A673 (cell line): ENCODE measurements around the gene VAV3.
"Not testable (repeated sequence)": the region's sequence is repeated elsewhere in the genome, so short reads cannot be mapped to it uniquely, and the experiment has no call there.

Experiments used
- CTCF ChIP-seq: fragments of 300-800, 200-600 bp; sonication (generic); conservative IDR thresholded peaks from 2 replicates; pipeline ENCODE4 v1.5.1; 2017; ENCODE audit warnings: low read depth, mild to moderate bottlenecking, antibody characterized with exemption, low read length, moderate library complexity, mixed read lengths
- EZH2 ChIP-seq: fragments of 200-600 bp; sonication (generic); IDR thresholded peaks from 2 replicates; pipeline ENCODE4 v1.6.1; 2017; ENCODE audit warnings: borderline replicate concordance, low read depth, mild to moderate bottlenecking, mixed read lengths, antibody characterized with exemption, low read length; ENCODE audit not compliant: poor library complexity, severe bottlenecking

GRCh38 chr1:107650825-107651224 lies 314.2 kb downstream of the VAV3 start:
- not testable (repeated sequence) for TF ChIP-seq EZH2, CTCF
